Measurements from ENCODE around the gene ABI3. TPM values are rescaled to one million over a fixed set of nuclear protein-coding genes. Genes with fewer than 3 reads are reported as not detected.
"Not testable (repeated sequence)": the region's sequence is repeated elsewhere in the genome, so short reads cannot be mapped to it uniquely, and the experiment has no call there.

Gene ABI3
- total RNA-seq, 2 experiments from 2014 or later: 27.8 to 31.1 TPM

DNA sequence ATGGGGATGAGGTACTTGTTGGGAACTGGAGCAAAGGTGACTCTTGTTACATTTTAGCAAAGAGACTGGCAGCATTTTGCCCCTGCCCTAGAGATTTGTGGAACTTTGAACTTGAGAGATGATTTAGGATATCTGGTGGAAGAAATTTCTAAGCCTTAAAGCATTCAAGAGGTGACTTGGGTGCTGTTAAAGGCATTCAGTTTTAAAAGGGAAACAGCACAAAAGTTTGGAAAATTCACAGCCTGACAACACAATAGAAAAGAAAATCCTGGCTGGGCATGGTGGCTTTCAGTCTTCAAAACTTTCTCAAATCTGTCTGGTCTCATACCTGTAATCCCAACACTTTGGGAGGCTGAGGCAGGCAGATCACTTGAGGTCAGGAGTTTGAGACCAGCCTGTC, 26.0 kb upstream of the ABI3 start:
- not testable (repeated sequence) for DNase-seq

DNA sequence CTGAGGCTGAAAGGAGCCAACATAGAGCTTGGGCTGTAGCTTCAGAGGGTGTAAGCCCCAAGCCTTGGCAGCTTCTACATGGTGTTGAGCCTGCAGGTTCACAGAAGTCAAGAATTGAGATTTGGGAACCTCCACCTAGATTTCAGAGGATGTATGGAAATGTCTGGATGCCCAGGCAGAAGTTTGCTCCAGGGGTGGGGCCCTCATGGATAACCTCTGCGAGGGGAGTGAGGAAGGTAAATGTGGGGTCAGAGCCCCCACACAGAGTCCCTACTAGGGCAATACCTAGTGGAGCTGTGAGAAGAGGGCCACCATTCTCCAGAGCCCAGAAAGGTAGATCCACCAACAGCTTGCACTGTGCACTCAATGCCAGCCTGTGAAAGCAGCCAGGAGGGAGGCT, 25.1 kb upstream of the ABI3 start:
- ATAC-seq; H3K27ac Mint-ChIP-seq; H3K4me1 Mint-ChIP-seq; H3K4me3 Mint-ChIP-seq; H3K36me3 Mint-ChIP-seq (ENCODE audit: low read depth); H3K9me3 Mint-ChIP-seq (ENCODE audit: low read depth); POLR2A ChIA-PET; H3K27me3 Mint-ChIP-seq; DNase-seq; intact Hi-C loops (cut with DNase I, micrococcal nuclease): not testable (repeated sequence)
- CTCF ChIA-PET: interaction anchor here (0.7 to 1.3 kb wide), 8 partner anchors 9 to 106 kb away, joined by 3 to 5 read pairs (median 4); no protein-coding TSS in a partner anchor

More for the DNA sequence above, 26.0 kb upstream of the ABI3 start:
- POLR2A ChIA-PET; intact Hi-C loops (cut with DNase I, micrococcal nuclease); H3K27me3 Mint-ChIP-seq; H3K4me1 Mint-ChIP-seq; H3K9me3 Mint-ChIP-seq (ENCODE audit: low read depth); ATAC-seq; H3K36me3 Mint-ChIP-seq (ENCODE audit: low read depth); H3K27ac Mint-ChIP-seq; H3K4me3 Mint-ChIP-seq: not testable (repeated sequence)
- CTCF ChIA-PET: interaction anchor here (1.3 kb wide), 2 partner anchors 10 to 43 kb away, joined by 5 read pairs; no protein-coding TSS in a partner anchor

DNA sequence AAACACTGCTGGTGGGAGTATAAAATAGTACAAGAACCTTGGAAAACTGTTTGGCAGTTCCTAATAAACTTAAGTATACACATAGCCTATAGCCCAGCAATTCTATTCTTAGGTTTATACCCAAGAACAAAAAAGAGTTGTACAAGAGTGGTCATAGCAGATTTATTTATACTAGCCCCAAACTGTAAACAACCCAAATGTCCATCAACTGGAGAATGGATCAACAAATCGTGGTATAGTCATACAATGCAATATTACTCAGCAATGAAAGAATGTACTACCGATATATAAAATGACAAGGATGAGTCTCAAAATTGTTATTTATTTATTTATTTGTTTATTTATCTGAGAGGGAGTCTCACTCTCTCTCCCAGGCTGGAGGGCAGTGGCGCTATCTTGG, 23.2 kb upstream of the ABI3 start:
- no peak overlapping the region for H3K4me3 Mint-ChIP-seq
- H3K27ac Mint-ChIP-seq: no peak overlapping the region
- ATAC-seq: no peak
- peaks cover 5% of the 10 kb centered on the region for H3K4me1 Mint-ChIP-seq
- intact Hi-C loops (cut with DNase I, micrococcal nuclease): no loop called here
- ChIA-PET CTCF (no interaction called here), POLR2A (no interaction called here)
- H3K36me3 Mint-ChIP-seq (ENCODE audit: low read depth): no peaks in the 10 kb centered on the region
- no peak for DNase-seq
- no peaks in the 10 kb centered on the region for H3K27me3 Mint-ChIP-seq
- H3K9me3 Mint-ChIP-seq (ENCODE audit: low read depth): peaks cover 4% of the 10 kb centered on the region

DNA sequence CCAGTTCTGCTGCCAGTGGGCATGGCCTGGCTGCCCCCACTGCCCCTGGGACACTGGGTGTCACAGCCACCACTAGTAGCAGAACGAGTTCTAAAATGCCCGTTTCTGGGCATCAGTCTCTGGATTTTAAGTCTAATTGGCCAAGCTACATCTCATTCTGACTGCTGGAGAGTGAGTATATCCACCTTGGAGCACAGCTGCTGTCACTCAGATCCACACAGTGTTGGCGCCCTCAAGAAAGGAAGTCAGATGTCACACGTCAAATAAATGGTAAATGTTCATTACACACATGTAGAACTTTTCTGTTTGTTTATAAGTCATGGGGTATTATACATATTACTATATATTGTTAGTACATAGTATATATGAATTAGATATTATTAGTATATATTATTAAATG, 19.6 kb upstream of the ABI3 start:
- peak overlapping the region; percentile 35 for H3K27ac Mint-ChIP-seq
- H3K27me3 Mint-ChIP-seq: no peaks in the 10 kb centered on the region
- H3K4me3 Mint-ChIP-seq: no peak overlapping the region
- peaks cover 29% of the 10 kb centered on the region for H3K4me1 Mint-ChIP-seq
- DNase-seq (no peak), ATAC-seq (no peak)
- ChIA-PET CTCF (interaction anchor here (0.9 to 4.8 kb wide), 6 partner anchors 11 to 299 kb away, joined by 5 to 36 read pairs (median 10); partner anchors contain the start of gene ATP5MC1), POLR2A (interaction anchor here (0.8 kb wide), 2 partner anchors 57 to 940 kb away, joined by 3 to 4 read pairs; no protein-coding TSS in a partner anchor)
- peaks cover 1% of the 10 kb centered on the region for H3K9me3 Mint-ChIP-seq (ENCODE audit: low read depth)
- intact Hi-C loops (cut with DNase I, micrococcal nuclease): loop anchor here in 1 of 2 experiments (5.0 to 10.0 kb wide), 3 partner anchors 516 to 764 kb away; partner anchors contain the start of gene SLC35B1
- no peaks in the 10 kb centered on the region for H3K36me3 Mint-ChIP-seq (ENCODE audit: low read depth)

DNA sequence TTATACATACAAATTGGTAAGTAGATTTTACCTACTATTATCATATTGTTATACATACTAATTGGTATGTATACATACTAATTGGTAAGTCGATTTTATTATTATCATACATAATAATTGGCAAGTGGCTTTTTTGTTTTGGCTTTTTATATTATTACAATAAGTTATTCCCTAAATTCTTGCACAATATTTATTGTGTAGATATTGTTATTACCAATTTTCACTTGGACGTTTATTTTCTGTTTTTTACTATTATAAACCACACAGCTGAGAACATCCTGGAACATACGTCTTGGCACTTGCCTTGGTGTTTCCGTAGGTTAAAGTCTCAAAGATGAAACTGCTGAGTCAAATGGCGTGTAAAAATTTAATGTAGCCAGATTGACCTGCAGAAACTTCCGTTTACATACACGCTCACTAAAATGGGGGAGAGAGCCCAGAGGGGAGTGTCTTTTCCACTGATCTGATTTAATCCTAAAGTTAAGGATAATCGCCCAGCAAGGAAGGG, 19.0 kb upstream of the ABI3 start:
- intact Hi-C loops (cut with DNase I, micrococcal nuclease): loop anchor here in 1 of 2 experiments (5.0 to 10.0 kb wide), 3 partner anchors 516 to 764 kb away; partner anchors contain the start of gene SLC35B1
- Mint-ChIP-seq H3K4me1 (peaks cover 31% of the 10 kb centered on the region), H3K4me3 (peak overlapping the region; percentile 90), H3K36me3 (ENCODE audit: low read depth) (no peaks in the 10 kb centered on the region), H3K27ac (peak overlapping the region; percentile 97), H3K9me3 (ENCODE audit: low read depth) (no peaks in the 10 kb centered on the region), H3K27me3 (no peaks in the 10 kb centered on the region)
- DNase-seq (no peak), ATAC-seq (peak; percentile 0)
- ChIA-PET POLR2A (interaction anchor here (0.8 to 1.9 kb wide), 4 partner anchors 20 to 941 kb away, joined by 3 to 9 read pairs (median 4); partner anchors contain the start of genes ABI3 and GNGT2), CTCF (interaction anchor here (0.6 to 4.8 kb wide), 10 partner anchors 10 to 1736 kb away, joined by 3 to 36 read pairs (median 4); partner anchors contain the start of gene ATP5MC1)

DNA sequence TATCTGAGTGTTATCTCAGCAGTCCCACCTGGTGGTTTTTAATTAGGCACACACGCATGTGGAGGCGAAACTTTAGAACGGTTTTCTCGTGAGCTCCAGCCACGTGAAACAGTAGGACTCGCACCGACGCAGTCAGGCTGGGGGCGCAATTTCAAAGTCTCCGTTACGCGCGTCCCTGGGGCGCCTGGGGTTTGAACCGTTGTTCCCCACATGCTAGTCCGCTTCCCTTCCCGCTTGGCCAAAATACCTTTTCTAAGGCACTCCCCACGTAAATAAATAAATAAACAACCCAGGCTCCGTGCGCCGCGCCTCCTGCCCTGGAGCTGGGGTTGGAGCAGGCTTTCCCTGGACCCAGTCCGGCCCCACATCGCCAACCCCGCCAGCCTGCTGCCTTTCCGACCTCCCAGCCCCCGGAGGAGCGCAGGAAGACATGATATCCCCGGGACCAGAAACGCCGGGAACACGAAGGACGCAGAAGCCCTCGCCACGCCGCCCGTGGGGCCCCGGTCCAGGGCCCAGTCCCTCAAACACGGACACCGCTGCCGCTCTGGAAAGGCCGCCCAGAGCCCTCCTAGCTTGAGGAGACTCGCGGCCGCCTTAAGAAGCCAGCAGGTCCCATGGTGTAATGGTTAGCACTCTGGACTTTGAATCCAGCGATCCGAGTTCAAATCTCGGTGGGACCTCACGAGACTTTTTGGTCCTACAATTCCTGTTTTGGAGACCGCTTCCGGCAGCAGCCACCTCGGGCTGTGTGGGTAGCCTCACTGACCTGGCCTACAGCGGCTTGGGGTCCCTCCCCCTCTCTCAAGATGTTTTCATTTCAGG, 18.4 kb upstream of the ABI3 start:
- POLR2A ChIA-PET: interaction anchor here (0.6 to 1.9 kb wide), 9 partner anchors 19 to 941 kb away, joined by 3 to 9 read pairs (median 3); partner anchors contain the start of genes ABI3 and GNGT2
- peak; percentile 93 for DNase-seq
- intact Hi-C loops (cut with DNase I, micrococcal nuclease): loop anchor here (1.0 to 10.0 kb wide), 18 partner anchors 18 to 1144 kb away; partner anchors contain the start of genes ABI3 (in 2 of the 2), GNGT2 (in 2 of the 2), ATP5MC1 (in 1 of the 2) and CALCOCO2 (in 1 of the 2)

DNA sequence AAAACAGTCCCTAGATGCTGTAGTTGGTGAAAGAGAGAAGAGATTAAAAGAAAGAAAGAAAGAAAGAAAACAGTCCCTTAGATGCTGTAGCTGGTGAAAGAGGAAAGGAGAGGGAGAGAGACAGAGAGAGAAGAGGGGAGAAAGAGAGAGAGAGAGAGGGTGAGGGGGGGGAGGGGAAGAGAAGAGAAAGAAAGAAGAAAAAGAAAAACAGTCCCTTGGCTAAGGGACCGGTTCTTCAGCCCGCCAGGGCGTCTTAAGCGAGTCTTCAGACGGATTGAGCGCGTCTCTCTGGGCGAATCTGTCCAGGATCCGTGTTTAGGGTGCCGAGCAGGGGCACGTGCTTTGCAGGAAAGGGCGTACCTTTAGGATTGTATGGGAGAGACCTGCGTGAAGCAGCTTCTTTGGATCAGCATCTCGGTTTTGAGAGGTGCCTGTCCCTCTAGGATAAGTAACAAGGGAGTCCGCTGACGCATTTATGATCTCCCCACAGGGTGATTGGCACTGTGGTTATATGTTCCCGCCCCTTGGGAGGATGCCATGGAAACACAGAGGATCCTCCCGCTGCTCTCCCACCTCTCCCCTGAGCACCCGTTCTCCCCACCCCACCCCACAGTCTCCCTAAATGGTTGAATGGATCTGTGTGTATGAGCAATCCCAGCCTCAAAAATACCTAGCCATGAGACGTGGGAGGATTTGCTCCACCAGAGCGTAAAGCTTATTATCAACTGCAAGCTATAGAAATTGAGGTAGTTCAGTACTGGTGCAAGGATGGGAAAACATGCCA, 16.8 kb upstream of the ABI3 start:
- peak overlapping the region; percentile 97 for H3K27ac Mint-ChIP-seq
- H3K9me3 Mint-ChIP-seq (ENCODE audit: low read depth): no peaks in the 10 kb centered on the region
- H3K4me3 Mint-ChIP-seq: peak overlapping the region; percentile 90
- DNase-seq: peak; percentile 58
- POLR2A ChIA-PET: interaction anchor here (1.1 to 1.2 kb wide), 2 partner anchors 17 to 28 kb away, joined by 3 to 4 read pairs; partner anchors contain the start of genes ABI3 and GNGT2
- H3K36me3 Mint-ChIP-seq (ENCODE audit: low read depth): no peaks in the 10 kb centered on the region
- H3K27me3 Mint-ChIP-seq: no peaks in the 10 kb centered on the region
- peaks cover 31% of the 10 kb centered on the region for H3K4me1 Mint-ChIP-seq
- CTCF ChIA-PET: interaction anchor here (0.6 to 4.8 kb wide), 9 partner anchors 8 to 376 kb away, joined by 3 to 36 read pairs (median 5); no protein-coding TSS in a partner anchor
- no peak for ATAC-seq
- intact Hi-C loops (cut with DNase I, micrococcal nuclease): loop anchor here (2.0 to 10.0 kb wide), 8 partner anchors 25 to 766 kb away; partner anchors contain the start of genes CALCOCO2 (in 1 of the 2), SLC35B1 (in 1 of the 2) and SPOP (in 1 of the 2)

More for the DNA sequence above, 18.4 kb upstream of the ABI3 start:
- ATAC-seq: peak; percentile 31
- H3K9me3 Mint-ChIP-seq (ENCODE audit: low read depth): no peaks in the 10 kb centered on the region
- H3K4me3 Mint-ChIP-seq: peak overlapping the region; percentile 90
- CTCF ChIA-PET: interaction anchor here (0.5 to 4.8 kb wide), 16 partner anchors 10 to 1735 kb away, joined by 3 to 36 read pairs (median 4); partner anchors contain the start of gene ATP5MC1
- H3K4me1 Mint-ChIP-seq: peaks cover 31% of the 10 kb centered on the region
- no peaks in the 10 kb centered on the region for H3K36me3 Mint-ChIP-seq (ENCODE audit: low read depth)
- peak overlapping the region; percentile 97 for H3K27ac Mint-ChIP-seq
- H3K27me3 Mint-ChIP-seq: no peaks in the 10 kb centered on the region

DNA sequence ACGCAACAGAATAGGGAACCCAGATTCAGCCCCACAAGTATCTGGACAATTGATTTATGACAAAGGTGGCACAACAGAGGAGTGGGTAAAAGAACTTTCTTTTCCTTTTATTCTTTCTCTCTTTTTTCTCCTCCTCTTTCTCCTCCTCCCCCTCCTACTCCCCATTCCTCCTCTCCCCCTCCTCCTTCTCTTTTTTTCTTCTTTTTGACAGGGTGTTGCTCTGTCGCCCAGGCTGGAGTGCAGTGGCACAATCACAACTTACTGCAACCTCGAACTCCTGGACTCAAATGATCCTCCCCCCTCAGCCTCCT, 16.3 kb upstream of the ABI3 start:
- no peak overlapping the region for H3K27ac Mint-ChIP-seq
- no peaks in the 10 kb centered on the region for H3K36me3 Mint-ChIP-seq (ENCODE audit: low read depth)
- ChIA-PET POLR2A (interaction anchor here (1.1 to 1.2 kb wide), 2 partner anchors 16 to 28 kb away, joined by 3 to 4 read pairs; partner anchors contain the start of genes ABI3 and GNGT2), CTCF (interaction anchor here (0.6 to 4.8 kb wide), 9 partner anchors 9 to 501 kb away, joined by 3 to 36 read pairs (median 5); no protein-coding TSS in a partner anchor)
- H3K9me3 Mint-ChIP-seq (ENCODE audit: low read depth): no peaks in the 10 kb centered on the region
- no peak overlapping the region for H3K4me3 Mint-ChIP-seq
- DNase-seq (no peak), ATAC-seq (no peak)
- H3K4me1 Mint-ChIP-seq: peaks cover 31% of the 10 kb centered on the region
- no peaks in the 10 kb centered on the region for H3K27me3 Mint-ChIP-seq
- intact Hi-C loops (cut with DNase I, micrococcal nuclease): loop anchor here in 1 of 2 experiments (5.0 to 10.0 kb wide), 3 partner anchors 513 to 767 kb away; partner anchors contain the start of gene SLC35B1

DNA sequence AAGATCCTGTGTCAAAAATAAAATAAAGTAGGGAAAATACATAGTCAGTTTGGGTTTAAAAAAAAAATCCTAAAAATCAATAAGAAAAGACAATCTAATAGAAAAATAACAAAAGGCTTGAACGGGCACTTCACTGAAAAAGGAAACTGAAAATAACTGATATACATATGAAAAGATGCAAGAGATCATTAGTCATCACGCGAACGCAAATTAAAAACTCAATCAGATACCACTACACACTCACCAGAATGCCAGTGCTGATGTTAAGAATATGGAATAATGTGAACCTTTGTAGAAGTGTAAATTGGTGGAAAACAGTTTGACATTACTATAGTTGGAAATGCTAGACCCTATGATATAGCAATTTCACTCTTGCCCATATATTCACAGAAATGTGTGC, 14.8 kb upstream of the ABI3 start:
- Mint-ChIP-seq H3K9me3 (ENCODE audit: low read depth) (no peaks in the 10 kb centered on the region), H3K4me3 (no peak overlapping the region), H3K27ac (peak overlapping the region; percentile 43), H3K36me3 (ENCODE audit: low read depth) (no peaks in the 10 kb centered on the region), H3K4me1 (peaks cover 31% of the 10 kb centered on the region), H3K27me3 (no peaks in the 10 kb centered on the region)
- DNase-seq (no peak), ATAC-seq (no peak)
- POLR2A ChIA-PET: no interaction called here
- intact Hi-C loops (cut with DNase I, micrococcal nuclease): loop anchor here in 1 of 2 experiments (10.0 kb wide), 1 partner anchor 549 kb away; no protein-coding TSS in a partner anchor
- CTCF ChIA-PET: interaction anchor here (4.8 kb wide), 1 partner anchor 32 kb away, joined by 36 read pairs; no protein-coding TSS in a partner anchor

DNA sequence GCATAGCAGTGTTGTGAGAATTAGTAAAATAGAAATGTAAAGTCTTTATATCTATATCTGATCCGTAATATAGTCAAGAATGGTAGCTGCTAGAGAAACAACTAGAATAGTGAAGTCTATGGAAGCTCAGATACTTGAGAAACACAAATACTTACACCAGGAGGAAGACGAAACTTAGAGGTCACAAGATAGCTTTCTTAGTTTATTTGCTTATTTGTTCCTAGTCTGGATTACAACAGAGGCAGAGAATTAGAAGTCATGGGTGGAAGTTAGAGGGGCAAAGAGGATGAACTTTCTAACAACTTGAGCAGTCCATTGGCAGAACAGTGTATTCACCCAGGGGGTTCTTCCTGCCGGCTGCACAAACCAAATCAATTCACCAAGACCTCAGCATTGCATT, 14.0 kb upstream of the ABI3 start:
- no peaks in the 10 kb centered on the region for H3K27me3 Mint-ChIP-seq
- no peaks in the 10 kb centered on the region for H3K36me3 Mint-ChIP-seq (ENCODE audit: low read depth)
- H3K27ac Mint-ChIP-seq: no peak overlapping the region
- CTCF ChIA-PET: no interaction called here
- POLR2A ChIA-PET: no interaction called here
- H3K4me1 Mint-ChIP-seq: peaks cover 29% of the 10 kb centered on the region
- no peaks in the 10 kb centered on the region for H3K9me3 Mint-ChIP-seq (ENCODE audit: low read depth)
- no peak overlapping the region for H3K4me3 Mint-ChIP-seq
- no peak for DNase-seq
- ATAC-seq: no peak
- intact Hi-C loops (cut with DNase I, micrococcal nuclease): loop anchor here in 1 of 2 experiments (10.0 kb wide), 1 partner anchor 548 kb away; no protein-coding TSS in a partner anchor

Data from activated CD4-positive, alpha-beta T cell treated with anti-CD3 and anti-CD28 coated beads for 36 hours (primary cell).